ENCODE results near the gene NHLH1. TPM values are rescaled to one million over a fixed set of nuclear protein-coding genes. Genes with fewer than 3 reads are reported as not detected.
A peak's percentile ranks its signal among the peaks of the same experiment; 100 is the strongest.

Gene NHLH1
- total RNA-seq, 2 experiments from 2014 or later: 0.08 TPM; not detected in 1

DNA sequence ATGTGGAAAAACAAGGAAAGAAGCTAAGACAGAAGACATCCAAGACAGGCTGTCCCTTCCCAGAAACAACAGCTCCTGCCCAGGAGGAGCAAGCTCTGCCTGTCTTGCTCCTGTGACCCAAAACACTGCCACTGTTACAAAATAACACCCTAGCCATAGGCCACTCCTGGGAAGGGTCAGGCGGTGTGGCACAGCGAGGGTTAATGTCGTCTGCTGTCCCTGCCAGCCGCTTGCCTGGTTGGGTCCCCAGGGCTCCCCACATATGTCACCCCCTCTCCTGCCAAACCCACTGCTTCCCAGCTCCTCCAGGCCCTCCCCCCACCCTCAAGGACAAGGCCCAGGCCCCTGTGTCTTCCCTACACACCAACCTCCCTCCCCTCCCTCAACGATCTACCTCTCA, 3.9 kb upstream of the NHLH1 start:
- CTCF ChIA-PET: interaction anchor here (0.8 kb wide), 1 partner anchor 13 kb away, joined by 3 read pairs; no protein-coding TSS in a partner anchor
- Mint-ChIP-seq H3K27me3 (no peaks in the 10 kb centered on the region), H3K9me3 (no peaks in the 10 kb centered on the region), H3K36me3 (ENCODE audit: low read depth) (peaks cover 29% of the 10 kb centered on the region), H3K4me1 (ENCODE audit: low read depth) (no peaks in the 10 kb centered on the region), H3K4me3 (no peak overlapping the region), H3K27ac (peak overlapping the region; percentile 30)
- POLR2A ChIA-PET: interaction anchor here (1.5 kb wide), 1 partner anchor 13 kb away, joined by 5 read pairs; no protein-coding TSS in a partner anchor
- H3K36me3 ChIP-seq (ENCODE audit: insufficient read depth, low read length): peaks cover 16% of the 10 kb centered on the region
- H3K27me3 ChIP-seq (ENCODE audit: control insufficient read depth in 1 of 2, insufficient read depth in 2 of 2, low read length in 2 of 2): no peaks in the 10 kb centered on the region
- no peak for DNase-seq
- no peak overlapping the region for H3K27ac ChIP-seq (ENCODE audit: low read depth in 1 of 2, low read length in 2 of 2)
- ATAC-seq (ENCODE audit: poor library complexity): no peak
- H3K4me1 ChIP-seq (ENCODE audit: insufficient read depth, low read length): no peaks in the 10 kb centered on the region
- no peaks in the 10 kb centered on the region for H3K9me3 ChIP-seq (ENCODE audit: control insufficient read depth in 1 of 2, insufficient read depth in 1 of 2, low read length in 2 of 2)
- TF ChIP-seq, protein P1, sequence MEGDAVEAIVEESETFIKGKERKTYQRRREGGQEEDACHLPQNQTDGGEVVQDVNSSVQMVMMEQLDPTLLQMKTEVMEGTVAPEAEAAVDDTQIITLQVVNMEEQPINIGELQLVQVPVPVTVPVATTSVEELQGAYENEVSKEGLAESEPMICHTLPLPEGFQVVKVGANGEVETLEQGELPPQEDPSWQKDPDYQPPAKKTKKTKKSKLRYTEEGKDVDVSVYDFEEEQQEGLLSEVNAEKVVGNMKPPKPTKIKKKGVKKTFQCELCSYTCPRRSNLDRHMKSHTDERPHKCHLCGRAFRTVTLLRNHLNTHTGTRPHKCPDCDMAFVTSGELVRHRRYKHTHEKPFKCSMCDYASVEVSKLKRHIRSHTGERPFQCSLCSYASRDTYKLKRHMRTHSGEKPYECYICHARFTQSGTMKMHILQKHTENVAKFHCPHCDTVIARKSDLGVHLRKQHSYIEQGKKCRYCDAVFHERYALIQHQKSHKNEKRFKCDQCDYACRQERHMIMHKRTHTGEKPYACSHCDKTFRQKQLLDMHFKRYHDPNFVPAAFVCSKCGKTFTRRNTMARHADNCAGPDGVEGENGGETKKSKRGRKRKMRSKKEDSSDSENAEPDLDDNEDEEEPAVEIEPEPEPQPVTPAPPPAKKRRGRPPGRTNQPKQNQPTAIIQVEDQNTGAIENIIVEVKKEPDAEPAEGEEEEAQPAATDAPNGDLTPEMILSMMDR (IDR thresholded peaks at IDR 0.05): no peak
- H3K4me3 ChIP-seq (ENCODE audit: low read length): no peak overlapping the region
- intact Hi-C loops (cut with DNase I, micrococcal nuclease): no loop called here

DNA sequence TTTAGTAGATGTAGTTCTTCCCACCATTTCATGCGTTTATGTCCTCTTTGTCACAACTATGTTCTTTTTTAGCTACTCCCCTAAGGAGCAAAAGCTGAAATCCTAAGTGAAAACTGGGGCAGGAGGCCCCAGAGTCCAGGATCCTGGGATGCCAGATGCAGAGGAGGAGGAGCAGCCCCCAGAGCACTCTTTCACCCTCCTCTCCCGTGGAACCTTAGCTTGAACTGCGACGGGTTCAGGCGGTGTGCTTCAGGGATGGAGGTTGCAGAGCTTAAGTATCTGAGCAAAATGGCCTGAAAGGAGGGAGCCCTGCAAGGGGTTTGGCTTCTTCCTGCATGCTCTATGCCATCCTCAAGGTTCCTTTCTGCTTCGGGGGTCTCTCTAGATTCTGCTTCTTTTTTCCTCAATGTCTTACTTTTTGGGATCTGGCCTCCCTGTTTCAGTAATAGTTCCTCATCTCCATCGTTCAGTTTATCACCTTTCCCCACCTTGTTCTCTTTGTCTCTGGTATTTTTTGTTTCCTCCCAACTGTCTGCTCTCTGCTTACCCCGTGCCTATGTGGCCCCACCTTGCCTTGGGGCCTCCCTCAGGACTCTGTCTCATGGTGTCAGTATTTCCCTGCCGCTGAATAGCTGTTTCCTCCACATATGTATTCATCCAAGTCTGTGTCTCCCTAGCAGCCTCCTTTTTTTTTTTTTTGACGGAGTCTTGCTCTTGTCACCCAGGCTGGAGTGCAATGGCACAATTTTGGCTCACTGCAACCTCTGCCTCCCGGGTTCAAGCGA, 2.7 kb upstream of the NHLH1 start:
- Histone ChIP-seq H3K27me3 (ENCODE audit: control insufficient read depth in 1 of 2, insufficient read depth in 2 of 2, low read length in 2 of 2) (no peaks in the 10 kb centered on the region), H3K4me1 (ENCODE audit: insufficient read depth, low read length) (no peaks in the 10 kb centered on the region), H3K27ac (ENCODE audit: low read depth in 1 of 2, low read length in 2 of 2) (no peak overlapping the region), H3K9me3 (ENCODE audit: control insufficient read depth in 1 of 2, insufficient read depth in 1 of 2, low read length in 2 of 2) (no peaks in the 10 kb centered on the region), H3K36me3 (ENCODE audit: insufficient read depth, low read length) (peaks cover 10% of the 10 kb centered on the region), H3K4me3 (ENCODE audit: low read length) (no peak overlapping the region)
- Mint-ChIP-seq H3K36me3 (ENCODE audit: low read depth) (peaks cover 19% of the 10 kb centered on the region), H3K9me3 (no peaks in the 10 kb centered on the region), H3K4me1 (ENCODE audit: low read depth) (no peaks in the 10 kb centered on the region), H3K27ac (peak overlapping the region; percentile 30), H3K27me3 (no peaks in the 10 kb centered on the region), H3K4me3 (no peak overlapping the region)
- CTCF ChIA-PET: no interaction called here
- TF ChIP-seq, protein P1 (IDR thresholded peaks at IDR 0.05): no peak
- intact Hi-C loops (cut with DNase I, micrococcal nuclease): no loop called here
- POLR2A ChIA-PET: interaction anchor here (1.5 kb wide), 1 partner anchor 12 kb away, joined by 5 read pairs; no protein-coding TSS in a partner anchor
- DNase-seq (no peak), ATAC-seq (ENCODE audit: poor library complexity) (no peak)

DNA sequence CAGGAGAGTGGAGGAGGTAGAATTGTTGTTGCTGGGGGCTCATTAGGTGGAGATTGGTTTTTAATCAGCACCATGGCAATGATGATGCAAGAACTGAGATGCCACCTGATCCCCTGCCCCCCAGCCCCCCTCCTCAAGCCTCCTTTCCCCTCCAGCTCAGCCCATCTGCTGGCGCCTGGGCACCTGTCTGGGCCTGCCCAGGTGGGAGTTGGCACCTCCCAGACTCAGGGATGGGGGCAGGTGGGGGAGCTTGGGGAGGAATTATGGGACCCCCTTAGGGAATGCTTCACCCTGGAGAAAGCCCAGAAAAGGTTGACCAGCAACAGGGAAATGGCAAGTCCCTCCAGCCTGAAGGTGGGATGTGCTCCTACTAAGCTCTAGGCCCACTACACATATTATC, 1.5 kb upstream of the NHLH1 start:
- Mint-ChIP-seq H3K27me3 (no peaks in the 10 kb centered on the region), H3K27ac (no peak overlapping the region)
- CTCF ChIA-PET: no interaction called here

More for the DNA sequence above, 1.5 kb upstream of the NHLH1 start:
- Mint-ChIP-seq H3K36me3 (ENCODE audit: low read depth) (peaks cover 11% of the 10 kb centered on the region), H3K9me3 (no peaks in the 10 kb centered on the region), H3K4me1 (ENCODE audit: low read depth) (no peaks in the 10 kb centered on the region), H3K4me3 (no peak overlapping the region)
- no peaks in the 10 kb centered on the region for H3K4me1 ChIP-seq (ENCODE audit: insufficient read depth, low read length)
- no peak overlapping the region for H3K4me3 ChIP-seq (ENCODE audit: low read length)
- intact Hi-C loops (cut with DNase I, micrococcal nuclease): no loop called here
- TF ChIP-seq, protein P1 (IDR thresholded peaks at IDR 0.05): no peak
- POLR2A ChIA-PET: no interaction called here
- H3K36me3 ChIP-seq (ENCODE audit: insufficient read depth, low read length): peaks cover 3% of the 10 kb centered on the region
- ATAC-seq (ENCODE audit: poor library complexity): no peak
- H3K27ac ChIP-seq (ENCODE audit: low read depth in 1 of 2, low read length in 2 of 2): no peak overlapping the region
- DNase-seq: no peak
- H3K27me3 ChIP-seq (ENCODE audit: control insufficient read depth in 1 of 2, insufficient read depth in 2 of 2, low read length in 2 of 2): no peaks in the 10 kb centered on the region
- H3K9me3 ChIP-seq (ENCODE audit: control insufficient read depth in 1 of 2, insufficient read depth in 1 of 2, low read length in 2 of 2): no peaks in the 10 kb centered on the region

All from CD4-positive, alpha-beta T cell (primary cell).